ENCODE results near the gene HOMER2. TPM values are rescaled to one million over a fixed set of nuclear protein-coding genes. Genes with fewer than 3 reads are reported as not detected.

HOMER2 gene
- total and polyA plus RNA-seq, 10 donors = 2.1 to 24.3 (median 11.7) TPM

- Histone ChIP-seq H3K27ac (no peak overlapping the region), H3K36me3 (peaks cover 0 to 49% (median 24%) of the 10 kb centered on the region in 6 donors), H3K27me3 (replicated peaks in 1 of 7) (no peaks in the 10 kb centered on the region), H3K4me1 (peaks cover 1 to 17% (median 4%) of the 10 kb centered on the region in 6 donors), H3K4me3 (no peak overlapping the region), H3K9me3 (no peaks in the 10 kb centered on the region)
- TF ChIP-seq POLR2AphosphoS5 (IDR thresholded peaks at IDR 0.05) (no peak), POLR2A (IDR thresholded peaks at IDR 0.05) (no peak)
- TF ChIP-seq, protein P1, sequence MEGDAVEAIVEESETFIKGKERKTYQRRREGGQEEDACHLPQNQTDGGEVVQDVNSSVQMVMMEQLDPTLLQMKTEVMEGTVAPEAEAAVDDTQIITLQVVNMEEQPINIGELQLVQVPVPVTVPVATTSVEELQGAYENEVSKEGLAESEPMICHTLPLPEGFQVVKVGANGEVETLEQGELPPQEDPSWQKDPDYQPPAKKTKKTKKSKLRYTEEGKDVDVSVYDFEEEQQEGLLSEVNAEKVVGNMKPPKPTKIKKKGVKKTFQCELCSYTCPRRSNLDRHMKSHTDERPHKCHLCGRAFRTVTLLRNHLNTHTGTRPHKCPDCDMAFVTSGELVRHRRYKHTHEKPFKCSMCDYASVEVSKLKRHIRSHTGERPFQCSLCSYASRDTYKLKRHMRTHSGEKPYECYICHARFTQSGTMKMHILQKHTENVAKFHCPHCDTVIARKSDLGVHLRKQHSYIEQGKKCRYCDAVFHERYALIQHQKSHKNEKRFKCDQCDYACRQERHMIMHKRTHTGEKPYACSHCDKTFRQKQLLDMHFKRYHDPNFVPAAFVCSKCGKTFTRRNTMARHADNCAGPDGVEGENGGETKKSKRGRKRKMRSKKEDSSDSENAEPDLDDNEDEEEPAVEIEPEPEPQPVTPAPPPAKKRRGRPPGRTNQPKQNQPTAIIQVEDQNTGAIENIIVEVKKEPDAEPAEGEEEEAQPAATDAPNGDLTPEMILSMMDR (IDR thresholded peaks at IDR 0.05 in 8 of 11, conservative IDR thresholded peaks at IDR 0.05 in 3 of 11) = no peak
- 88 to 95% (median 92%) methylated on average over 3 of the region's 3 CpGs for WGBS, 5 donors
- intact Hi-C loops (cut with DNase I; ENCODE audit: low total_unique reads) = no loop called here
- DNase-seq = no peak
These were observed 40.0 kb upstream of the HOMER2 start for GRCh38 chr15:82992436-82992998.

DNA sequence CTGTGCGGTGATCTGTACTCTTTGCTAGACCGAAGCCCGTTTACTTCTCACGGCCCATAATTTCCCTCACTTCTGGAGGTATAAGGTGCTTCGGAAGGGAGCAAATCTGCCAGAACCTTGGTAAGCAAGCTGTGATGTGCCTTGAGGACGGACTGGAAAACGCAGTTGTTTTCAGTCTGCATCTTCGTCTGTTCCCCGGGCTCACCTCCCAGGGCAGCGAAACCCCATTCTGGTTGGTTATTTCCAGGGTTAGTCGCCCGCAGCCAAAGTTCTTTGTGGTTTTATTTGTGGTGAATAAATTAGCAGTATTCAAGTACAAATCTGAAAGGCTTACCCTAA, 33.9 kb upstream of the HOMER2 start:
- no peak for DNase-seq
- H3K9me3 ChIP-seq = no peaks in the 10 kb centered on the region
- peak overlapping the region; percentile 67 to 90 (median 81) for H3K27ac ChIP-seq
- TF ChIP-seq POLR2AphosphoS5 (IDR thresholded peaks at IDR 0.05) (no peak), POLR2A (IDR thresholded peaks at IDR 0.05) (no peak)
- TF ChIP-seq, protein P1 (IDR thresholded peaks at IDR 0.05 in 8 of 11, conservative IDR thresholded peaks at IDR 0.05 in 3 of 11) = no peak
- intact Hi-C loops (cut with DNase I; ENCODE audit: low total_unique reads) = loop anchor here (5.0 kb wide), 1 partner anchor 139 kb away; no protein-coding TSS in a partner anchor
- H3K4me1 ChIP-seq = peaks cover 10 to 38% (median 20%) of the 10 kb centered on the region in 6 donors
- H3K27me3 ChIP-seq (replicated peaks in 1 of 7) = no peaks in the 10 kb centered on the region
- peak overlapping the region; percentile 51 to 95 (median 77) for H3K4me3 ChIP-seq
- 0 to 1% (median 0%) methylated on average over 11 to 12 of the region's 12 CpGs for WGBS, 5 donors
- peaks cover 0 to 34% (median 22%) of the 10 kb centered on the region in 6 donors for H3K36me3 ChIP-seq

DNA sequence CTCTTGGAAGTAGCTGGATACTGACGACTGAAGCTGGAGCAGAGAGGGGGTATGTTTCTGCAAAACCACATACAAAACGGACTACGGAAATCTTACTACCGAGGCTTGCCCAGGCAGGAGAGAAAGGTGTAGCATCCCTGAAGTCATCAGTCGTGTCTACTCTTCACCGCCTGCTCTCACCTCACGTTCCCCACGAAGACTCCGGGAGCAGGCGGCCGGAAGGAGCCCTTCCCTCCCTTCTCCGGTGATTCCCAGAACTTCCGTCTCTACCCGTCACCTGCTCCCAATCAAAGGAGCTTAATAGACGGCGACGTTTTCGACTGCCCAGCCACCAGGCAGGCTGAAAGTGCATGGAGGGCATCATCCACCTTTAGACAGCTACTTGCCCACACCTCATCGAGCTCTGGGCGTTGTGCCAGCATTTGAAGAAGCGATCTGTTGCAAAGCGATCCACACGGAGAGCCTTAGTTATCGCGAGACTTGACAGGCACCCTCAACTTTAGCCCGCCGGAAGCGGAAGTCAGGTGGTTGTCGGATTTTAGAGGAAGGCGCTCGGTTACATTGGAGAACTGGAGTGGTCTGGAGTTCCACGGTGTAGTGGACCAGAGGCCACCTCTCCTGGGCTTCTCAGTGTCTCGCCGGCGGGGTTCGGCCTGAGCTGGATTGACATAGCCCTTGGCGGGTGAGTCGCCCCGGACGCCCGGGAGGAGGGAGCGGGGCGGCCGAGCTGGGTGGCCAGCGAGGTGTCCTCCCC, 33.3 kb upstream of the HOMER2 start, which contains the start of gene RAMAC:
RAMAC (plus strand) TSS at position 523 of the 754 bp plus-strand sequence. CDS start 2,809 bp downstream, outside the sequence.
- intact Hi-C loops (cut with DNase I; ENCODE audit: low total_unique reads) = loop anchor here (5.0 kb wide), 1 partner anchor 139 kb away; no protein-coding TSS in a partner anchor
- Histone ChIP-seq H3K36me3 (peaks cover 0 to 29% (median 17%) of the 10 kb centered on the region in 6 donors), H3K27ac (peak within 1 kb of the TSS; percentile 67 to 90 (median 81)), H3K27me3 (replicated peaks in 1 of 7) (no peaks in the 10 kb centered on the region), H3K4me3 (peak within 1 kb of the TSS; percentile 51 to 95 (median 77)), H3K9me3 (no peaks in the 10 kb centered on the region), H3K4me1 (peaks cover 10 to 38% (median 20%) of the 10 kb centered on the region in 6 donors)
- DNase-seq = peak; percentile 97
- peak; percentile 83 to 94 (median 86) for TF ChIP-seq POLR2AphosphoS5 (IDR thresholded peaks at IDR 0.05)
- TF ChIP-seq, protein P1 (IDR thresholded peaks at IDR 0.05 in 8 of 11, conservative IDR thresholded peaks at IDR 0.05 in 3 of 11) = peak in 1 of 11 experiments; percentile 38
- TF ChIP-seq POLR2A (IDR thresholded peaks at IDR 0.05) = peak in 1 of 3 donors; percentile 28
- WGBS, 5 donors = 0 to 2% (median 1%) methylated on average over 33 to 45 of the region's 45 CpGs

DNA sequence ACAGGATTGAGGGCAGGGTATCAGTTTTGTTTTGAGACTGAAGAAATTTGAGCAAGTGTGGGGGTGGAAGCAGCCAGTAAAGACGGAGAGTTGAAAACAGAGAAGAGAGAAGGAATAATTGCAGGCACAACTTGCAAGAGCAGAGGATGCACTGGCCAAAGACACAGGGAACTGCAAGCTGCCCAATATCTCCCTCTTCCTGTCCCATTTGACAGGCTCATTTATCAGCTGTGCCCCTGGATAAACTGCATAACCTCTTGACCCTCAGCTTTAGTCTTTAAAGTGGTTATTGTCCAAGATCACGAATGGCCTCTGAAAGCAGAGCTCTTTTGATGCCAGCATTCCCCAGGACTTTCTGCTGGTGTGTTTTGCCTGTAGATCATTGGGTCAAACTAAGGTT, 28.5 kb upstream of the HOMER2 start:
- Histone ChIP-seq H3K27ac (no peak overlapping the region), H3K4me1 (peaks cover 0 to 9% (median 7%) of the 10 kb centered on the region in 6 donors), H3K4me3 (no peak overlapping the region), H3K36me3 (peaks cover 0 to 3% (median 0%) of the 10 kb centered on the region in 6 donors), H3K27me3 (replicated peaks in 1 of 7) (no peaks in the 10 kb centered on the region), H3K9me3 (no peaks in the 10 kb centered on the region)
- no peak for DNase-seq
- no peak for TF ChIP-seq POLR2A (IDR thresholded peaks at IDR 0.05)
- TF ChIP-seq, protein P1 (IDR thresholded peaks at IDR 0.05 in 8 of 11, conservative IDR thresholded peaks at IDR 0.05 in 3 of 11) = no peak
- no peak for TF ChIP-seq POLR2AphosphoS5 (IDR thresholded peaks at IDR 0.05)
- 51 to 76% (median 66%) methylated on average over 2 of the region's 2 CpGs for WGBS, 5 donors
- intact Hi-C loops (cut with DNase I; ENCODE audit: low total_unique reads) = no loop called here
